Adipocyte (in vitro differentiated cells): Measurements from ENCODE around the gene PFDN5.
"Not testable (repeated sequence)": the region's sequence is repeated elsewhere in the genome, so short reads cannot be mapped to it uniquely, and the experiment has no call there.

Source experiments
- DNase-seq: peaks from one replicate; pipeline ENCODE4 v3.0.0-alpha.2; 2015; ENCODE audit warnings: low read depth
- H3K27me3 ChIP-seq: replicated peaks from 2 replicates; pipeline ENCODE4 v1.7.0; 2013; ENCODE audit warnings: mild to moderate bottlenecking, low read length, moderate library complexity; ENCODE audit not compliant: control insufficient read depth, insufficient read depth
- H3K36me3 ChIP-seq: 2 replicates; pipeline ENCODE4 v1.7.0; 2013; ENCODE audit warnings: low read length, mild to moderate bottlenecking, moderate library complexity; ENCODE audit not compliant: control insufficient read depth, insufficient read depth, severe bottlenecking
- H3K4me1 ChIP-seq: 2 replicates; pipeline ENCODE4 v1.7.0; 2013; ENCODE audit warnings: mild to moderate bottlenecking, low read length, moderate library complexity; ENCODE audit not compliant: control insufficient read depth, insufficient read depth
- H3K4me3 ChIP-seq: 2 replicates; pipeline ENCODE4 v1.7.0; 2013; ENCODE audit warnings: mild to moderate bottlenecking, low read length, moderate library complexity
- H3K9ac ChIP-seq: 2 replicates; pipeline ENCODE4 v1.7.0; 2013; ENCODE audit warnings: mild to moderate bottlenecking, low read length, moderate library complexity
- H3K9me3 ChIP-seq: 2 replicates; pipeline ENCODE4 v1.7.0; 2013; ENCODE audit warnings: mild to moderate bottlenecking, low read length, moderate library complexity; ENCODE audit not compliant: control insufficient read depth

PFDN5 gene

DNA sequence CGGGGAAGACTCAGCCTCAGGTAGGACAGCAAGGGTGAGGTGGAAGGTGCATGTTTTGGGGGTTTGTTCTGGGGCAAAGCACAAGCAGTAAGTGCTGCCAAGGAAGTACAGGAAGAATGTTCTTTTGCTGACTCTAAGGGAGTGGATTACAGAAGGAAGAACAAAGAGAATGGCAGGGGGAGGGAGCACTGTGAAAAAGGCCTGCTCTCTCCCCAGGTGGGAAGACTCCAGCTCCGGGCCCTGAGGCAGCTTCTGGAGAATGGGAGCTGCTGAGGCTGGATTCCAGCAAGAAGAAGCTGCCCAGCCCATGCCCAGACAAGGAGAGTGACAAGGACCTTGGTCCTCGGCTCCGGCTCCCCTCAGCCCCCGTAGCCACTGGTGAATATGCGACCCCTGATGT is 7.0 kb upstream of the PFDN5 start:
- H3K9ac ChIP-seq: peak overlapping the region; percentile 19
- H3K36me3 ChIP-seq: no peaks in the 10 kb centered on the region
- H3K9me3 ChIP-seq: no peaks in the 10 kb centered on the region
- DNase-seq: no peak
- no peak overlapping the region for H3K4me3 ChIP-seq
- no peaks in the 10 kb centered on the region for H3K27me3 ChIP-seq
- H3K4me1 ChIP-seq: peaks cover 33% of the 10 kb centered on the region

DNA sequence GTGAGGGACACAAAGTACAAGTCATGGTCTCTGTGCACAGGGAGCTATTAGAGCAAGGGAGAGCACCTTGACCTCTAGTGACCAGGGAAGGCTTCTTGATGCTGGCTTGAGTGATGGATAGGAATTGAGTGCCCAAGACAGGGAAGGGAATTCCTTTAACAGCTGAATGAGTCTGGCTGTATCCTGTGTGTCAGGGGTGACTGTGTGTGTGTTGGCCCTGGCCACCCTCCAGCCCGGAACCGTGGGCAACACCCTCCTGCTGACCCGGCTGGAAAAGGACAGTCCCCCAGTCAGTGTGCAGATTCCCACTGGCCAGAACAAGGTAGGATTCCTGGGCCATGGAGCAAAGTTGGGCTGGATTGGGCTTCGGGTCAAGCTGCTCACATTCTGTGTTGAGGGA is 5.5 kb upstream of the PFDN5 start:
- Histone ChIP-seq H3K9ac (peak overlapping the region; percentile 7), H3K4me3 (no peak overlapping the region), H3K4me1 (peaks cover 37% of the 10 kb centered on the region), H3K9me3 (no peaks in the 10 kb centered on the region), H3K27me3 (no peaks in the 10 kb centered on the region), H3K36me3 (no peaks in the 10 kb centered on the region)
- no peak for DNase-seq

GRCh38 chr12:53290661-53291060 is 4.7 kb upstream of the PFDN5 start:
- Histone ChIP-seq H3K4me3 (no peak overlapping the region), H3K9me3 (no peaks in the 10 kb centered on the region), H3K27me3 (no peaks in the 10 kb centered on the region), H3K4me1 (peaks cover 39% of the 10 kb centered on the region), H3K9ac (no peak overlapping the region), H3K36me3 (no peaks in the 10 kb centered on the region)
- peak; percentile 22 for DNase-seq

GRCh38 chr12:53292426-53292825 is 2.9 kb upstream of the PFDN5 start:
- no peaks in the 10 kb centered on the region for H3K9me3 ChIP-seq
- no peak overlapping the region for H3K4me3 ChIP-seq
- H3K9ac ChIP-seq: no peak overlapping the region
- H3K36me3 ChIP-seq: no peaks in the 10 kb centered on the region
- H3K27me3 ChIP-seq: no peaks in the 10 kb centered on the region
- DNase-seq: no peak
- H3K4me1 ChIP-seq: peaks cover 51% of the 10 kb centered on the region

GRCh38 chr12:53295891-53296219 is 513 bp downstream of the PFDN5 start:
- H3K4me3 ChIP-seq: peak overlapping the region; percentile 100
- peaks cover 48% of the 10 kb centered on the region for H3K4me1 ChIP-seq
- H3K9ac ChIP-seq: peak overlapping the region; percentile 100
- no peaks in the 10 kb centered on the region for H3K9me3 ChIP-seq
- DNase-seq: no peak
- H3K36me3 ChIP-seq: no peaks in the 10 kb centered on the region
- no peaks in the 10 kb centered on the region for H3K27me3 ChIP-seq

GRCh38 chr12:53297106-53297505 is 1.8 kb downstream of the PFDN5 start:
- Histone ChIP-seq H3K9ac (peak overlapping the region; percentile 100), H3K4me3 (peak overlapping the region; percentile 39), H3K4me1 (peaks cover 57% of the 10 kb centered on the region)
- not testable (repeated sequence) for DNase-seq, H3K36me3 ChIP-seq, H3K27me3 ChIP-seq, H3K9me3 ChIP-seq

DNA sequence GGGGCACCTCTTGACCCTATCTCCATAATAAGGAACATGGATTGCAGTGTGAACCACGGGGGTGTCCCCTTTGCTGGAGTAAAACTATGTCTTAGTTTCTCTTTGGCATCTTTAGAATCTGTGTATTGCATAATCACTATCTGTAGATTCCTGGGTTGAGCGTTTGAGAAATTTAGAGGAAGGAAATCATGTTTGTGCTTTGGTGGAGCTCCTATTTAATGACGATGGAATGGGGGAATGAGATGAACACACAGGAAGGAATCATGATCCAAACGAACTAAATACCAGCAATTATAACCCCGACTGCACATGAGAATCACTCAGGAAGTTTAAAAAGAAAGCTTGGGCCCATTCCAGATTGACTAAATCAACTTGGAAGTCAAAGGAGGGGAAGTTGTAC is 2.8 kb downstream of the PFDN5 start:
- H3K27me3 ChIP-seq: no peaks in the 10 kb centered on the region
- peaks cover 19% of the 10 kb centered on the region for H3K36me3 ChIP-seq
- DNase-seq: peak; percentile 83

DNA sequence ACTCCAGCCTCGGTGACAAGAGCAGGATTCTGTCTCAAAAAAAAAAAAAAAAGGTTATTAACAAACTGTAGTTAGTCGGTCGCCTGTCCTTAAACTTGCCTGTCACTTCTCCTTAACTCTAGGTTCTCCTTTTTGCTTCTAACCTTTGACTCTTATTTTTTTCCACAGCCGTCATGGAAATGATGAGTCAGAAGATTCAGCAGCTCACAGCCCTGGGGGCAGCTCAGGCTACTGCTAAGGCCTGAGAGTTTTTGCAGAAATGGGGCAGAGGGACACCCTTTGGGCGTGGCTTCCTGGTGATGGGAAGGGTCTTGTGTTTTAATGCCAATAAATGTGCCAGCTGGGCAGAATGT is 3.7 kb downstream of the PFDN5 start:
- DNase-seq: peak; percentile 78
- Histone ChIP-seq H3K4me3 (peak overlapping the region; percentile 97), H3K27me3 (no peaks in the 10 kb centered on the region), H3K4me1 (peaks cover 68% of the 10 kb centered on the region), H3K36me3 (peaks cover 23% of the 10 kb centered on the region), H3K9me3 (no peaks in the 10 kb centered on the region), H3K9ac (peak overlapping the region; percentile 98)

More for the DNA sequence above, 2.8 kb downstream of the PFDN5 start:
- H3K4me3 ChIP-seq: peak overlapping the region; percentile 97
- H3K4me1 ChIP-seq: peaks cover 64% of the 10 kb centered on the region
- peak overlapping the region; percentile 98 for H3K9ac ChIP-seq
- H3K9me3 ChIP-seq: no peaks in the 10 kb centered on the region

GRCh38 chr12:53299454-53300180 is 4.3 kb downstream of the PFDN5 start, which contains the start of gene MYG1:
TSS of gene MYG1 (plus strand) at chr12:53299695. CDS start at chr12:53299738, 43 bp downstream.
- H3K9ac ChIP-seq: peak within 1 kb of the TSS; percentile 98
- H3K27me3 ChIP-seq: no peaks in the 10 kb centered on the region
- peaks cover 23% of the 10 kb centered on the region for H3K36me3 ChIP-seq
- no peaks in the 10 kb centered on the region for H3K9me3 ChIP-seq
- peak; percentile 89 for DNase-seq
- H3K4me3 ChIP-seq: peak within 1 kb of the TSS; percentile 97
- H3K4me1 ChIP-seq: peaks cover 66% of the 10 kb centered on the region

DNA sequence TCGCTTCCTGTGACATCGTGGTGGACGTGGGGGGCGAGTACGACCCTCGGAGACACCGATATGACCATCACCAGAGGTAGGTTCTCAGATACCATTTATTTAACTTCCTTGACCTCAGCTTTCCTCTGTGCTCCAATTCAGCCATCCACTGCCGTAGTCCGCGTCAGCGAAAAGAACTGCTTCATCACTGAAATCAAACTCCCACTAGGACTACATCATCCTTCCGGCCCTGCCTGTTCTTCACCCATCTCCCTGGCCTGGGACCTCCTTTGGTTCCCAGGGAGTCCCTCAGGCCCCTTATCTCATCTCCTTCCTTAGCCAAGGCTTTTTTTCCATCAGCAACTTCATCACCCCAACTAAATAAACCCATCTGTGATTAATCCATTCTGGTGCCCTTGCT is 4.8 kb downstream of the PFDN5 start:
- peak; percentile 48 for DNase-seq
- H3K4me1 ChIP-seq: peaks cover 62% of the 10 kb centered on the region
- H3K9ac ChIP-seq: peak overlapping the region; percentile 98
- no peaks in the 10 kb centered on the region for H3K27me3 ChIP-seq
- H3K9me3 ChIP-seq: no peaks in the 10 kb centered on the region
- peaks cover 25% of the 10 kb centered on the region for H3K36me3 ChIP-seq
- peak overlapping the region; percentile 97 for H3K4me3 ChIP-seq

DNA sequence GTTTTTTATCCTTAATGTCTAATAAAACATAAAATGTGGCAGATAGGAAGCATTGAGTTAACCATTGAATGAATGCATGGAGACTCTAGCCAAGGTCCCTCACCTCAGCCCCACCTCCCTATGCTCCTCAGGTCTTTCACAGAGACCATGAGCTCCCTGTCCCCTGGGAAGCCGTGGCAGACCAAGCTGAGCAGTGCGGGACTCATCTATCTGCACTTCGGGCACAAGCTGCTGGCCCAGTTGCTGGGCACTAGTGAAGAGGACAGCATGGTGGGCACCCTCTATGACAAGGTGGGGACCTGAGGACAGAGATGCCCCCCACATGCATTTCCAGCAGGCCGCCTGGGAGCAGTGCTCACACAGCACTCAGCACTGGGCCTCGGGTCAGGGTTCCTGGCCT is 7.6 kb downstream of the PFDN5 start:
- Histone ChIP-seq H3K9me3 (no peaks in the 10 kb centered on the region), H3K9ac (peak overlapping the region; percentile 11), H3K4me1 (peaks cover 42% of the 10 kb centered on the region), H3K4me3 (no peak overlapping the region), H3K36me3 (peaks cover 52% of the 10 kb centered on the region), H3K27me3 (no peaks in the 10 kb centered on the region)
- DNase-seq: no peak

- Histone ChIP-seq H3K4me3 (no peak overlapping the region), H3K4me1 (peaks cover 11% of the 10 kb centered on the region), H3K27me3 (no peaks in the 10 kb centered on the region), H3K9ac (no peak overlapping the region), H3K36me3 (peaks cover 64% of the 10 kb centered on the region), H3K9me3 (no peaks in the 10 kb centered on the region)
- DNase-seq: no peak
Measured at GRCh38 chr12:53306826-53307225, 11.5 kb downstream of the PFDN5 start.
